Osteoblast (primary cell): ENCODE measurements around the gene PI4K2B. TPM values are rescaled to one million over a fixed set of nuclear protein-coding genes. Genes with fewer than 3 reads are reported as not detected.

ENCODE experiments used
- DNase-seq: peaks from one replicate; pipeline ENCODE4 v3.0.0; 2011; ENCODE audit warnings: low spot score, mixed read lengths; ENCODE audit not compliant: insufficient read length; ENCODE audit errors: missing footprints
- H2AFZ ChIP-seq: 2 replicates; pipeline ENCODE4 v1.6.0; 2011; ENCODE audit warnings: mild to moderate bottlenecking, low read length
- H3K27ac ChIP-seq: 2 replicates; pipeline ENCODE4 v1.5.1; 2011; ENCODE audit warnings: mild to moderate bottlenecking, low read depth, low read length, moderate library complexity
- H3K27me3 ChIP-seq: 2 replicates; pipeline ENCODE4 v1.6.0; 2012; ENCODE audit warnings: mild to moderate bottlenecking, control low read depth, inconsistent platforms, low read length, moderate library complexity; ENCODE audit not compliant: insufficient read depth
- H3K36me3 ChIP-seq: 2 replicates; pipeline ENCODE4 v1.5.1; 2011; ENCODE audit warnings: mild to moderate bottlenecking, low read length, control low read depth, moderate library complexity; ENCODE audit not compliant: insufficient read depth
- H3K4me1 ChIP-seq: 2 replicates; pipeline ENCODE4 v1.5.1; 2011; ENCODE audit warnings: mild to moderate bottlenecking, low read length, control low read depth, moderate library complexity; ENCODE audit not compliant: insufficient read depth
- H3K4me2 ChIP-seq: 2 replicates; pipeline ENCODE4 v1.6.0; 2011; ENCODE audit warnings: mild to moderate bottlenecking, low read length; ENCODE audit not compliant: insufficient read depth
- H3K4me3 ChIP-seq: fragments of 200-600 bp; sonication (generic); 3 replicates; pipeline ENCODE4 v1.5.1; 2012; ENCODE audit warnings: mild to moderate bottlenecking, low read length, inconsistent platforms; ENCODE audit not compliant: insufficient read depth
- H3K79me2 ChIP-seq: 2 replicates; pipeline ENCODE4 v1.6.0; 2012; ENCODE audit warnings: mild to moderate bottlenecking, low read length, control low read depth, inconsistent platforms; ENCODE audit not compliant: insufficient read depth
- H3K9me3 ChIP-seq: 2 replicates; pipeline ENCODE4 v1.5.1; 2011; ENCODE audit warnings: low read depth, low read length, control low read depth
- H4K20me1 ChIP-seq: 2 replicates; pipeline ENCODE4 v1.6.0; 2012; ENCODE audit warnings: mild to moderate bottlenecking, low read length, control low read depth; ENCODE audit not compliant: insufficient read depth
- total RNA-seq: library from RNA; depleted of rRNA; stranded (reverse); fragments of >200 nt; gene quantifications from 2 replicates; pipeline ENCODE4 v1.2.3, GENCODE V29; 2012
- TF ChIP-seq, protein P1 (sequence below): IDR thresholded peaks from 2 replicates; pipeline ENCODE4 v1.5.1; 2011; ENCODE audit warnings: mild to moderate bottlenecking, low read depth, low read length, moderate library complexity; ENCODE audit errors: extremely low read depth

Gene PI4K2B
- total RNA-seq, 1 donor, result 20.3 TPM

DNA sequence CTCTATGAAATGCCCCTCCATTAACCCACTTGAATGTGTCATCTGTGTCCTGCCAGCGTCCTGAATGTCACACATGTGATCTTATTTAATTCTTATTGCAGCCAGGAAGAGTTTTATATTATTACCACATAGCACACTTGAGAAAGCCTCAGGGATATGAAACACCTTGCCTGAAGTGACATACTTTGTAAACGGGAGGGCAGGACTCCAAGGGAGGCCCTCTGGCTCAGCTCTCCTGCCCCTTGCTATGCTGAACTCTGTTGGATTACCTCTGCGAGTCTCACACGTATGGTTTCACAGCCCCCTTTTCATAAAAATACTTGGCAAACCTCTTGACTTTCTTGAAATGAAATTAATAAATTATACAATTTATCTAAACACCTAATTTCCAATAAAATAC lies 67.6 kb downstream of the PI4K2B start:
- no peaks in the 10 kb centered on the region for H4K20me1 ChIP-seq

DNA sequence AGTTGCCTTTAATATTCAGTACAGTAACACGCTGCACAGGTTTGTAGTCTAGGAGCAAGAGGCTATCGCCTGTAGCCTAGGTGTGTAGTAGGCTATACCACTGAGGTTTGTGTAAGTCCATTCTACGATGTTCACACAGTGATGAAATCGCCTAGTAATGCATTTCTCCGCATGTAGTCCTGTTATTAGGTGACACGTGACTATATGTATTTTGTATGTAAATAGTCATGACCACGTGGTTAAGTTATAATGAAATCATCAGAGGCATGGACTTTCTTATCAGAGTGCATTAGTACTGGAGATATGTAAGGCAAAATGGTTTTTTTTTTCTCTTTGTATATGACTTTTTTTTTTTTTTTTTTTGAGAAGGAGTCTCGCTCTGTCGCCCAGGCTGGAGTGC lies 68.8 kb downstream of the PI4K2B start:
- no peak overlapping the region for H2AFZ ChIP-seq
- no peak overlapping the region for H3K27ac ChIP-seq
- H3K4me2 ChIP-seq, result no peak overlapping the region
- H3K4me3 ChIP-seq, result no peak overlapping the region
- H3K36me3 ChIP-seq, result no peaks in the 10 kb centered on the region
- DNase-seq, result no peak
- H3K9me3 ChIP-seq, result no peaks in the 10 kb centered on the region
- H4K20me1 ChIP-seq, result no peaks in the 10 kb centered on the region
- H3K4me1 ChIP-seq, result peaks cover 4% of the 10 kb centered on the region
- TF ChIP-seq, protein P1, sequence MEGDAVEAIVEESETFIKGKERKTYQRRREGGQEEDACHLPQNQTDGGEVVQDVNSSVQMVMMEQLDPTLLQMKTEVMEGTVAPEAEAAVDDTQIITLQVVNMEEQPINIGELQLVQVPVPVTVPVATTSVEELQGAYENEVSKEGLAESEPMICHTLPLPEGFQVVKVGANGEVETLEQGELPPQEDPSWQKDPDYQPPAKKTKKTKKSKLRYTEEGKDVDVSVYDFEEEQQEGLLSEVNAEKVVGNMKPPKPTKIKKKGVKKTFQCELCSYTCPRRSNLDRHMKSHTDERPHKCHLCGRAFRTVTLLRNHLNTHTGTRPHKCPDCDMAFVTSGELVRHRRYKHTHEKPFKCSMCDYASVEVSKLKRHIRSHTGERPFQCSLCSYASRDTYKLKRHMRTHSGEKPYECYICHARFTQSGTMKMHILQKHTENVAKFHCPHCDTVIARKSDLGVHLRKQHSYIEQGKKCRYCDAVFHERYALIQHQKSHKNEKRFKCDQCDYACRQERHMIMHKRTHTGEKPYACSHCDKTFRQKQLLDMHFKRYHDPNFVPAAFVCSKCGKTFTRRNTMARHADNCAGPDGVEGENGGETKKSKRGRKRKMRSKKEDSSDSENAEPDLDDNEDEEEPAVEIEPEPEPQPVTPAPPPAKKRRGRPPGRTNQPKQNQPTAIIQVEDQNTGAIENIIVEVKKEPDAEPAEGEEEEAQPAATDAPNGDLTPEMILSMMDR, result no peak
- no peaks in the 10 kb centered on the region for H3K79me2 ChIP-seq
- H3K27me3 ChIP-seq, result peaks cover 16% of the 10 kb centered on the region

More for the DNA sequence above, 67.6 kb downstream of the PI4K2B start:
- H3K4me3 ChIP-seq, result no peak overlapping the region
- no peak overlapping the region for H3K27ac ChIP-seq
- H3K4me2 ChIP-seq, result no peak overlapping the region
- TF ChIP-seq, protein P1, result no peak
- H3K79me2 ChIP-seq, result no peaks in the 10 kb centered on the region
- no peak for DNase-seq
- H3K4me1 ChIP-seq, result no peaks in the 10 kb centered on the region
- H2AFZ ChIP-seq, result no peak overlapping the region
- H3K27me3 ChIP-seq, result peaks cover 16% of the 10 kb centered on the region
- no peaks in the 10 kb centered on the region for H3K36me3 ChIP-seq
- H3K9me3 ChIP-seq, result no peaks in the 10 kb centered on the region

DNA sequence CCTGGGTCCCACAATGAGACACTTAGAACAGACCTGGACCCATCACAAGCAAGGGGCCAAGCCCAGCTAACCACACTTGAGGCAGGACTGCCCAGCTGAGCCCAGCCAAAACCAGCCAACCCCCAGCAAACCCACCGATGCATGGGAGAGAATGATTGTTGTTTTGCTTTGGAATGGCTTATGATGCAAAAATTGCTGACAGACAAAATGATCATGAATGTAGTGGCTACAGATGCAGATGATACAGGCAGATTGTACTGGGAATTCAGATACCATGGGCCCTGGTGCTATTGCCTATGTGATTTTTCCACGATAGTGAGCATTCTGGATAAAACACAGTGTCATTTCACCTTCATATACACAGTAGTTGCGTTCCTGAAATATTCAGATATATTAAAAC lies 69.7 kb downstream of the PI4K2B start:
- Histone ChIP-seq H3K4me2 (no peak overlapping the region), H3K4me3 (no peak overlapping the region), H3K36me3 (no peaks in the 10 kb centered on the region), H3K27ac (no peak overlapping the region), H4K20me1 (no peaks in the 10 kb centered on the region), H3K4me1 (peaks cover 9% of the 10 kb centered on the region), H2AFZ (no peak overlapping the region), H3K27me3 (peaks cover 15% of the 10 kb centered on the region), H3K79me2 (no peaks in the 10 kb centered on the region), H3K9me3 (no peaks in the 10 kb centered on the region)
- DNase-seq, result no peak
- TF ChIP-seq, protein P1, result no peak

DNA sequence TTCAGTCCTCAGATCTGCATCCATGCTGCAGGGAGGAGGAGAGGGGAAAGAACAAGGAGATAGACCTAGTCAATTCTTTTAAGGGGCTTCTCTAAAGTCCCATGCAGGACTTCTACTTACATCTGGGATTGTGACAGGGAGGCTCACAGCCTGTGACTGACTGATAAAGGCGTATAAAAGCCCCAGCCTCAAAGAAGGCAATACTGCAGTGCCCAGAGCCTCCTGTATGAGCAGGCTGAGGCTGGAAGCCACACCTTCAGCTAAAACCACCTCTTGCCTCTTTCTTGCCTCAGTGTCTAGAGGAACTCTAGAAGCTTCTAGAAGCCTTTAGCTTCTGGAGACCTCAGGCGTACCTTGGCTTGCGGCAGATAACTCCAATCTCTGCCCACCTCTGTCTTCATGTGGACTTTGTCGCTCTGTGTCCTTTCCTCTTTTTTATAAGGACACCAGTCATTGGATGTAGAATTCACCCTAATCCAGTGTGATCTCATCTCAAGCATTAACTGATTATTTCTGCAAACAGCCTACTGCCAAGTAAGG lies 72.8 kb downstream of the PI4K2B start:
- Histone ChIP-seq H3K4me1 (peaks cover 13% of the 10 kb centered on the region), H3K4me3 (no peak overlapping the region), H3K36me3 (no peaks in the 10 kb centered on the region), H3K4me2 (no peak overlapping the region), H3K27me3 (peaks cover 3% of the 10 kb centered on the region), H3K9me3 (no peaks in the 10 kb centered on the region), H4K20me1 (no peaks in the 10 kb centered on the region), H2AFZ (no peak overlapping the region), H3K27ac (no peak overlapping the region), H3K79me2 (no peaks in the 10 kb centered on the region)
- no peak for DNase-seq
- TF ChIP-seq, protein P1, result no peak
